Panc1 (cell line): Measurements from ENCODE around the gene FIP1L1. TPM values are rescaled to one million over a fixed set of nuclear protein-coding genes. Genes with fewer than 3 reads are reported as not detected.

Experiments
- ATAC-seq: fragments of 200-7000 bp; cut with Tn5 transposase; 2 replicates; pipeline ENCODE4 v1.9.1; 2020; ENCODE audit warnings: mild to moderate bottlenecking, moderate library complexity
- BruUV-seq: library from RNA; stranded (reverse); fragments of 400-500 nt; replicated peaks from 2 replicates; lab custom pipeline; 2021; lab: Mats Ljungman, UMichigan
- CTCF ChIA-PET: fragments of 300-600 bp; sonication (Branson Sonifier 250); formaldehyde crosslinking; loops from one replicate; lab custom pipeline; 2022; ENCODE audit warnings: antibody characterized with exemption; lab: Charles Lee
- POLR2A ChIA-PET: fragments of 300-600 bp; sonication (Branson Sonifier 250); formaldehyde crosslinking; loops from one replicate; lab custom pipeline; 2022; ENCODE audit warnings: antibody characterized with exemption; lab: Charles Lee
- DNase-seq: peaks from one replicate; pipeline ENCODE4 v3.0.0-alpha.2; 2010; ENCODE audit warnings: low read depth, low spot score
- H3K27ac ChIP-seq: 2 replicates; pipeline ENCODE4 v1.5.1; 2011; ENCODE audit warnings: mild to moderate bottlenecking, low read length, inconsistent platforms
- H3K27me3 ChIP-seq: fragments of 200-500 bp; sonication (Bioruptor generic); 2 replicates; pipeline ENCODE4 v1.6.0; 2014; ENCODE audit warnings: low read length, inconsistent platforms; ENCODE audit not compliant: control insufficient read depth, insufficient read depth
- H3K36me3 ChIP-seq: fragments of 200-500 bp; sonication (Bioruptor generic); 2 replicates; pipeline ENCODE4 v1.5.1; 2014; ENCODE audit warnings: inconsistent platforms, mild to moderate bottlenecking, low read length, moderate library complexity; ENCODE audit not compliant: control insufficient read depth, insufficient read depth
- H3K4me1 ChIP-seq: 2 replicates; pipeline ENCODE4 v1.5.1; 2011; ENCODE audit warnings: inconsistent platforms, mild to moderate bottlenecking, low read length, moderate library complexity; ENCODE audit not compliant: control insufficient read depth, insufficient read depth
- H3K4me3 ChIP-seq, 2 experiments: 2 replicates each; pipeline ENCODE4 v1.5.1; 2011 to 2012; ENCODE audit warnings: low read depth in 2 of 2, low read length in 2 of 2, mild to moderate bottlenecking in 2 of 2, inconsistent platforms in 1 of 2, moderate library complexity in 1 of 2
- H3K9me3 ChIP-seq: fragments of 200-500 bp; sonication (Bioruptor generic); 2 replicates; pipeline ENCODE4 v1.5.1; 2014; ENCODE audit warnings: low read depth, mild to moderate bottlenecking, inconsistent platforms, low read length, moderate library complexity; ENCODE audit not compliant: control insufficient read depth, insufficient read depth
- CTCF ChIP-seq: fragments of 450-650 bp; IDR thresholded peaks from 2 replicates; pipeline ENCODE4 v1.5.1; 2017; ENCODE audit warnings: mild to moderate bottlenecking
- POLR2AphosphoS5 ChIP-seq: IDR thresholded peaks from 2 replicates; pipeline ENCODE4 v1.6.1; 2012; ENCODE audit warnings: mild to moderate bottlenecking, low read depth, low read length, moderate library complexity
- REST ChIP-seq, 2 experiments: IDR thresholded peaks; 2 replicates each; pipeline ENCODE4 v1.6.1; 2011 to 2012; ENCODE audit warnings: low read depth in 2 of 2, control low read depth in 1 of 2, low read length in 1 of 2, mild to moderate bottlenecking in 1 of 2, moderate library complexity in 1 of 2; ENCODE audit not compliant: insufficient read depth in 1 of 2
- SIN3A ChIP-seq: IDR thresholded peaks from 2 replicates; pipeline ENCODE4 v1.6.1; 2012; ENCODE audit warnings: low read depth, mild to moderate bottlenecking, low read length, moderate library complexity, borderline replicate concordance; ENCODE audit not compliant: insufficient read depth
- TCF7L2 ChIP-seq: IDR thresholded peaks from 2 replicates; pipeline ENCODE4 v1.6.1; 2011; ENCODE audit warnings: mild to moderate bottlenecking, low read depth, low read length, inconsistent platforms
- in situ Hi-C: cut with HindIII; loops from 2 replicates; pipeline ENCODE4 v1.10.0; 2016; ENCODE audit warnings: low sequenced_read_pairs, low pct_unique_long_range_greater_than_20kb
- intact Hi-C: fragments of 100-400 bp; cut with micrococcal nuclease; formaldehyde crosslinking; loops from one replicate; pipeline ENCODE4 v1.10.0; 2022; ENCODE audit not compliant: unreplicated experiment
- total RNA-seq: library from RNA; stranded (reverse); gene quantifications from one replicate; pipeline ENCODE4 v1.2.1, GENCODE V29; 2021; ENCODE audit not compliant: unreplicated experiment

The FIP1L1 gene
- total RNA-seq, 1 experiment from 2014 or later, result 35.5 TPM

GRCh38 chr4:53459548-53459947, 82.1 kb downstream of the FIP1L1 start:
- DNase-seq (no peak), ATAC-seq (no peak; the same call in 1 of the 2 replicates)
- intact Hi-C loops (no loop called here), in situ Hi-C loops (no loop called here)
- TF ChIP-seq TCF7L2, result no peak
- no peak for TF ChIP-seq CTCF
- TF ChIP-seq REST (IDR thresholded peaks at IDR 0.05; ENCODE audit: insufficient read depth in 1 of 2, low read depth in 2 of 2, low read length in 1 of 2), result no peak
- no peak for TF ChIP-seq SIN3A
- TF ChIP-seq POLR2AphosphoS5, result no peak
- Histone ChIP-seq H3K36me3 (peaks cover 2% of the 10 kb centered on the region; the same call in 1 of the 2 replicates), H3K4me1 (no peaks in the 10 kb centered on the region), H3K4me3 (no peak overlapping the region), H3K27ac (no peak overlapping the region), H3K27me3 (no peaks in the 10 kb centered on the region), H3K9me3 (no peaks in the 10 kb centered on the region)
- BruUV-seq, result no TSS peak
- ChIA-PET POLR2A (no interaction called here), CTCF (no interaction called here)

GRCh38 chr4:53461244-53461643, 83.8 kb downstream of the FIP1L1 start:
- ATAC-seq (no peak), DNase-seq (no peak)
- in situ Hi-C loops, result no loop called here
- no TSS peak for BruUV-seq
- Histone ChIP-seq H3K4me1 (no peaks in the 10 kb centered on the region), H3K36me3 (peaks cover 2% of the 10 kb centered on the region; the same call in 1 of the 2 replicates), H3K9me3 (no peaks in the 10 kb centered on the region), H3K27me3 (no peaks in the 10 kb centered on the region), H3K4me3 (no peak overlapping the region), H3K27ac (no peak overlapping the region)
- intact Hi-C loops, result no loop called here
- CTCF ChIA-PET, result no interaction called here
- POLR2A ChIA-PET, result no interaction called here
- TF ChIP-seq TCF7L2 (no peak), REST (IDR thresholded peaks at IDR 0.05; ENCODE audit: insufficient read depth in 1 of 2, low read depth in 2 of 2, low read length in 1 of 2) (no peak), SIN3A (no peak), CTCF (no peak), POLR2AphosphoS5 (no peak)
